Activated CD4-positive, alpha-beta T cell treated with anti-CD3 and anti-CD28 coated beads, Interleukin-2, amount 50 U/mL, for 1 hour (primary cell): ENCODE results near the gene XRCC4.

Experiments used
- DNase-seq: peaks from one replicate; pipeline ENCODE4 v3.0.0-alpha.2; 2020

XRCC4 gene

GRCh38 chr5:83281658-83282057, 204.3 kb downstream of the XRCC4 start:
- no peak for DNase-seq

- DNase-seq = no peak
Measured at GRCh38 chr5:83283761-83284160, 206.4 kb downstream of the XRCC4 start.

DNA sequence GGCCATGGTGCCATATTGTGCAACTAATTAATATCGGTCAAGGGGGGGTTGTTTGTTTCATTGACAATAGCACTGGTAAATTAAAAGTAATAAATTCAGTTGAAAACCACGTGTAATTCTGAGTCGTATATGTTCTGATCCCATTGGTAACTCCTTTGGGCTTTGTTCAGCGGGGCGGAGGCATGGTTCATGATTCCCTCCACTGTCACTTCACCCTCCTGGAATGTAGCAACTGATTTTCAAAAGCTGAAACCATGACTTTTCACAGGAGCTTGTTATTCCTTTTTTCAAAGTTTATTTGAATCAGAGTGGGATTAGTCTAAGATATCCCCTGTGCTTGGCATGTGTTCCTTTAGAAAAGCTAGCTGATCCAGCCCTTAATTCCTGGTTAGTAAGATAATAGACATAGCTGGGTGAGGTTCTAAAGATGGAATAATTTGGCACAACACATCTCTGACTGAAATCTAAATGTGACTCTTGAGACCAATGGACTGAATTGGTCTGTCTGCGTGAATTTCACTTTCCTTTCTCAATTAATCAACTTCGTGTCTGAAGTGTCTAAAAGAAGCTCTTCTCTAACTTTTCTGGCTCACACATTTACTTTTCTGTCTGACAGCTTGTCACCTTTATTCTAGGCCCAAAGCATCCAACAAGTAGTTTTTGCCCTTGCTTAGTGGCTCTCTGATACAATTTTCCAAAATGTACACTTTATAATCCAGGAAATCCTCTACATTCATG, 208.5 kb downstream of the XRCC4 start:
- no peak for DNase-seq

GRCh38 chr5:83294246-83294645, 216.9 kb downstream of the XRCC4 start:
- DNase-seq = no peak

DNA sequence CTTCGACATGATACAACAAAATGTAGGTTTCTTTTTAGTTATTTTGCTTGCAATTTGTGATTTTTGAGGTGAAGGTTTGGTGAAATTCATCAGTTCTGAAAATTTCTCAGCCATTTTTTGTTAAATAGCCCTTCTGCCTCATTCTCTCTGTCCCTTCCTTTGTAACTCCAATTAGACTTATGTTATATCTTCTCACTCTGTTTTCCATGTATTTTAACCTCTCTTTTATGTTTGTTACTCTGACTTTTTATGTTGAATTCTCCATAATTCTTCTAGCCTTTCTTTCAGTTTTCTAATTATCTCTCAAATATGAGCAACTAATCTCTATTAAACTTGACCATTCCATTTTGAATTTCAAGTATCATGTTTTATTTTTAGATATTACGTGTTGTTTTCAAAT, 222.0 kb downstream of the XRCC4 start:
- DNase-seq = no peak

DNA sequence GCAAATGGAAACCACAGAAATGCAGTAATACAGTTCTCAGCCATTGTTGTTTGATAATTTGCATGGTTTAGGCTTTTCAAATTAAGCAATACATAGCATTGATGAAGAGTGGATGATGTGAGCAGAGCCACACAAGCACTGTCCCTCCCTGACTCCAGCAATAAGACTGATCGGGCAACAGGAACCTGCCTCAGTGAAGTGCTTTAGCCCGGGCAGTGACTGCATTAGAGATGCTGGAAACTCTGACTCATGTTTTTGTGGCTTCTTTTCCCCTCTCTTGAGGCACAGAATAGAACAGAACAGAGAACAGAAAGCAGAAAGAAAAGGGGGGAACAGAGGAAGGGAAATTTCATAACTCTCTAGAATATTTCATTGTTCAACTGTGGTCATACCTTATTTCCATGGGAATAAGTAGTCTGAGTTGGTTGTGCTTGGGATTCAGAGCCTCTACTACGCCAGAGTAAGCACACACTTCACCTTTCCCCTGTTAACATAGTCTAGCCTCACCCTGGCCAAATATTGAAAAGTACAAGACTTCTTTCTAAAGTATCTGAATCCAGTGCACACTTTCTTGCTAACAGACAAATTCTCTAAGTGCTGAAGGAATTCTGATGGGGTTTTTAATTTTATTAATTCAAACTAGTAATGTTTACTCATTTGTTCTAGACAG, 229.4 kb downstream of the XRCC4 start:
- no peak for DNase-seq

GRCh38 chr5:83312663-83313062, 235.3 kb downstream of the XRCC4 start:
- DNase-seq = no peak

- DNase-seq = no peak
Measured at GRCh38 chr5:83313436-83313835, 236.1 kb downstream of the XRCC4 start.

GRCh38 chr5:83321483-83322055, 244.2 kb downstream of the XRCC4 start:
- no peak for DNase-seq

DNA sequence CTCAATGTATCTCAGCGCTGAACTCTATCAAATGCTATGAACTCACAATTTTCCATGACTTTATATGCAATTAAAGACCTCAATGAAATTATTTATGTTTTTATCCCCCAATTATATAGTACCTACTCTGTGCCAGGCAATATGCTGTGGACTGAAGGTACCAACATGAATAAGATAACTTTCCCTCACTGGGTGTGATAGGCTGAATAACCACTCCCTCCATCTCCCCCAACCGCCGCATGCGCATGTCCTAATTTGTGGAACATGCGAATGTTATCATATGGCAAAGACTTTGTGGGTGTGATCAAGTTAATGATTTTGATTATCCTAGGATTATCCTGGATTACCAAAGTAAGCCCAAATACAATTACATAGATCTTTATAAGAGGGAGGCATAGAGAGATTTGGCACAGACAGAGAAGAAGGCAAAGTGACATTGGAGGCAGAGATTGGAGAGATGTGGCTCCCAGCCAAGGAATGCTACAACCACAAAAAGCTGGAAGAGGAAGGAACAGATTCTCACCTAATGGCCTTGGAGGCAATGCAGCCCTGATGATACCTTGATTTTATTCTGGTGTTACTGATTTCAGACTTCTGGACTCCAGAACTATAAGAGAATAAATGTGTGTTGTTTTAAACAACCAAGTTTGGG, 245.1 kb downstream of the XRCC4 start:
- DNase-seq = no peak

DNA sequence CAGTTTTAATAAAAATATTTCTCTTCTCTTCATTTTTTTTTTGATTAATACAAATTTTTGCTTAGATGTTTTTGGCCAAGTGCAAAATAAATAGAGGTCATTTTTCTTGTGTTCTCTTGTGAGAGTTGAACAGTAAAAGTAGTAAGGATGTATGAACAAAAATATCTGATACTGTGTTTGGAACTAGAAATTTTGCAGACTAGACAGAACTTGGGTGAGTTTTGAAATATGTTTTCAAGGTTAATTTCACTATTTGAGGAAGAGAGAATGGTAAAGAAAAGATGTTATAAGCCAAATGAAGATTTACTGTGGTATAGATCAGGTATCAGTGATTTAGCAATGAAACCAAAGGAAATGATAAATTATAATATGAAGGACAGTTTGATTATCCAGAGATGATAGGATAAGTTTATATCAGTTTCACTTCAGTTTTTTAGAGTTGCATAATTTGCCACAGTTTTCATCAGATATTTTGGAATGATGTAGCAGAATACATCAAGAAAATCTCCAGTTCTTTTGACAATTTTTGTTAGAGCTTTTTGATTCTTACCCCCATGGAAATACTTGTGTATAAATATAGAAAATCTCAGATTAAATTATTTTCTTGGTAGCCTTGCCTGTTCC, 246.3 kb downstream of the XRCC4 start:
- DNase-seq = no peak

DNA sequence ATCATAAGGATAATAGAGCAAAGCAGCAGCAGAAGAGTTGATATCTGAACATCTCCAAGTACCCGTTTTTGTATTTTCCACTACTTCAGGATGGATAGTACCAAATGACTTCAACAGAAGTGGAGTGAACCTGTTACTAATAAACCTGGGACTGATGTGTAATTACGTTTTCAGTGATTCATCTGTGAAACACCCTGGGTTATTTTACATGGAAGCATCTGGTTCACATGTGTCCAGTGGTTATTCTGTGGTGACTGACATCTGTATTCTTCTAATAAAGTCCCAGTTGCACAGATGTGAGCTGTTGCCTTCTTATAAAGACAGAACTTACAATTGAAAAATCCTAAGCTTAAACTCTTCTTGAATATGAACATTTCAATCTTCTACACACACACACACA, 254.5 kb downstream of the XRCC4 start:
- DNase-seq = no peak

- no peak for DNase-seq
Measured at GRCh38 chr5:83337453-83338035, 260.2 kb downstream of the XRCC4 start.

- DNase-seq = no peak
Measured at GRCh38 chr5:83340511-83340918, 263.2 kb downstream of the XRCC4 start.

- DNase-seq = no peak
Measured at GRCh38 chr5:83341815-83342334, 264.5 kb downstream of the XRCC4 start.

- DNase-seq = no peak
Measured at GRCh38 chr5:83342465-83342864, 265.1 kb downstream of the XRCC4 start.

GRCh38 chr5:83343299-83343698, 266.0 kb downstream of the XRCC4 start:
- no peak for DNase-seq

- no peak for DNase-seq
Measured at GRCh38 chr5:83345423-83345822, 268.1 kb downstream of the XRCC4 start.

GRCh38 chr5:83348281-83348780, 271.0 kb downstream of the XRCC4 start:
- no peak for DNase-seq

DNA sequence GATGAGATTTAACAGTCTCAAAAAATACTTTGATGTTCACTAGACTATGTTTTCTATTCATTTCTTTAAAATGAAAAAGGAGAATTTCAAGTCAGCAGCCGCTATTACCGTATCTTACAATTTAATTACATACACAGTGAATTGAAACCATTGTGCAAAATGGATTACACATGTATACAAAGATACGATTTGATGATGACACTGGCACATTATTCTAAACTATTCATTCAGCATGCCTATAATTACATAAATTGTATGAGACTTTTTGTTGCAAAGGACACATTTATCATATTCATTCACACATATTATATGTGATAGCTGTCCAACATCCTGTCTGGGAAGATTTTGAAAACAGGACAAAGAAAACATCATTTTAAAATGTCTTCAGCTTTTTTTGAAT, 275.9 kb downstream of the XRCC4 start:
- DNase-seq = no peak

- DNase-seq = no peak
Measured at GRCh38 chr5:83353774-83354173, 276.4 kb downstream of the XRCC4 start.

DNA sequence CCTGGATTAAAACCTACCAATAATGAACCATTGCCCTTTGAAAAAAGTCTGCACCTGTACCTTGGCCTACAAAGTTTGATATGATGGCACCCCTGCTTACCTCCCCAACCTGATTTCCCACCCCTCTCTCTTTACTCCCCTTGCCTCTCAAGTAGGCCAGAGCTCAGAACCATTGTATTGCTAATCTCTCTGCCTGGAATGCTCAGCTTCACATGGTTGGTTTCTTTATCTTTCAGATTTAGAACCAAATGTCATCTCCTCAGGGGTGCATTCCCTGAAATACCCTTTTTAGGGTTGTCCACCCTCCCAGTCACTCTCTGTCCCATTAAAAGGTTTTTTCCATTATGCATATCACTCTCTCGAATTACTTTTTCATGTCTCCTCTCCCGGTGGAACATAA, 277.6 kb downstream of the XRCC4 start:
- no peak for DNase-seq
